GM18907 (cell line): ENCODE measurements around the gene ELL.
"Not testable (repeated sequence)": the region's sequence is repeated elsewhere in the genome, so short reads cannot be mapped to it uniquely, and the experiment has no call there.

Source experiments
- ATAC-seq: cut with Tn5 transposase; IDR thresholded peaks from one replicate; pipeline ENCODE4 v1.9.1; 2021; ENCODE audit warnings: mild to moderate bottlenecking, moderate library complexity; ENCODE audit not compliant: unreplicated experiment

The ELL gene

GRCh38 chr19:18521692-18522123 lies at the start of gene ELL:
Gene ELL, minus strand, starts transcription at chr19:18522070. Its CDS starts 15 bp downstream, at chr19:18522055.
- peak; percentile 8 for ATAC-seq

GRCh38 chr19:18568367-18568766 lies 46.5 kb upstream of the ELL start:
- ATAC-seq: no peak

GRCh38 chr19:18566953-18567352 lies 45.1 kb upstream of the ELL start:
- ATAC-seq: no peak

- no peak for ATAC-seq
These were observed 40.2 kb upstream of the ELL start for GRCh38 chr19:18562086-18562485.

GRCh38 chr19:18559685-18560084 lies 37.8 kb upstream of the ELL start:
- ATAC-seq: no peak

- ATAC-seq: no peak
These were observed 36.7 kb upstream of the ELL start for GRCh38 chr19:18558604-18559003.

GRCh38 chr19:18558202-18558555 lies 36.3 kb upstream of the ELL start:
- peak; percentile 4 for ATAC-seq

- peak; percentile 91 for ATAC-seq
These were observed 35.7 kb upstream of the ELL start, which contains the start of gene KXD1 for GRCh38 chr19:18557411-18558201. Gene KXD1, plus strand, starts transcription at chr19:18557870. Its CDS starts 4,187 bp downstream, at chr19:18562057.

- no peak for ATAC-seq
These were observed 29.8 kb upstream of the ELL start for GRCh38 chr19:18551631-18552030.

- peak; percentile 44 for ATAC-seq
These were observed 22.1 kb upstream of the ELL start for GRCh38 chr19:18543814-18544475.

- ATAC-seq: peak; percentile 92
These were observed 21.3 kb upstream of the ELL start, which contains the start of gene FKBP8 for GRCh38 chr19:18542941-18543813. Gene FKBP8, minus strand, starts transcription at chr19:18543573. Its CDS starts 1,603 bp downstream, at chr19:18541970.

GRCh38 chr19:18541992-18542940 lies 20.4 kb upstream of the ELL start:
- no peak for ATAC-seq

GRCh38 chr19:18541258-18541991 lies 19.6 kb upstream of the ELL start:
- ATAC-seq: no peak

- ATAC-seq: not testable (repeated sequence)
These were observed 18.3 kb upstream of the ELL start for GRCh38 chr19:18540200-18540599.

- no peak for ATAC-seq
These were observed 17.5 kb upstream of the ELL start for GRCh38 chr19:18539372-18539771.

GRCh38 chr19:18538115-18538514 lies 16.2 kb upstream of the ELL start:
- ATAC-seq: no peak

GRCh38 chr19:18537431-18537830 lies 15.6 kb upstream of the ELL start:
- ATAC-seq: no peak

GRCh38 chr19:18536475-18536874 lies 14.6 kb upstream of the ELL start:
- ATAC-seq: no peak

GRCh38 chr19:18533058-18533457 lies 11.2 kb upstream of the ELL start:
- no peak for ATAC-seq
